COLO668 (cell line): ENCODE data around the gene GRAP2.
"Not testable (repeated sequence)": the region's sequence is repeated elsewhere in the genome, so short reads cannot be mapped to it uniquely, and the experiment has no call there.

Source experiments
- DNase-seq: peaks from one replicate; lab custom pipeline; 2025; ENCODE audit not compliant: unreplicated experiment; lab: John Stamatoyannopoulos, UW

GRAP2 gene

GRCh38 chr22:39900306-39901227, at the start of gene GRAP2:
Gene GRAP2, plus strand, starts transcription at chr22:39901084. Its CDS starts 46,023 bp downstream, at chr22:39947107.
- no peak for DNase-seq

- no peak for DNase-seq
These were observed 49.1 kb upstream of the GRAP2 start for GRCh38 chr22:39851606-39852315.

- no peak for DNase-seq
These were observed 48.1 kb upstream of the GRAP2 start for GRCh38 chr22:39852799-39853198.

DNA sequence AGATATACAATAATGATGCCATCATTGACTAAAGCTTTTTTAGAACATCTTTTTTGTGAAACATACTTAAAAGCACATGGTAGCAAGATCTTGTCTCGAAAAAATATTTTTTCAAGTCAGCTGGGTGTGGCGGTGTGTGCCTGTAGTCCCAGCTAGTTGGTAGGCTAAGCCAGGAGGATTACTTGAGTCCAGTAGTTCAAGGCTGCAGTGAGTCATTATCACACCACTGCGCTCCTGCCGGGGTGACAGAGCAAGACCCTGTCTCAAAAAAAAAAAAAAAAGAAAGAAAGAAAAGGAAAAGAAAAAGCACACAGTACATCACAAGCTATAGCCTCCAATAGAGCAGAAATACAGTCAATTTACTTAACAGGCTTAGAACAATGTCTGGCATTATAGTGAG, 44.3 kb upstream of the GRAP2 start:
- no peak for DNase-seq

DNA sequence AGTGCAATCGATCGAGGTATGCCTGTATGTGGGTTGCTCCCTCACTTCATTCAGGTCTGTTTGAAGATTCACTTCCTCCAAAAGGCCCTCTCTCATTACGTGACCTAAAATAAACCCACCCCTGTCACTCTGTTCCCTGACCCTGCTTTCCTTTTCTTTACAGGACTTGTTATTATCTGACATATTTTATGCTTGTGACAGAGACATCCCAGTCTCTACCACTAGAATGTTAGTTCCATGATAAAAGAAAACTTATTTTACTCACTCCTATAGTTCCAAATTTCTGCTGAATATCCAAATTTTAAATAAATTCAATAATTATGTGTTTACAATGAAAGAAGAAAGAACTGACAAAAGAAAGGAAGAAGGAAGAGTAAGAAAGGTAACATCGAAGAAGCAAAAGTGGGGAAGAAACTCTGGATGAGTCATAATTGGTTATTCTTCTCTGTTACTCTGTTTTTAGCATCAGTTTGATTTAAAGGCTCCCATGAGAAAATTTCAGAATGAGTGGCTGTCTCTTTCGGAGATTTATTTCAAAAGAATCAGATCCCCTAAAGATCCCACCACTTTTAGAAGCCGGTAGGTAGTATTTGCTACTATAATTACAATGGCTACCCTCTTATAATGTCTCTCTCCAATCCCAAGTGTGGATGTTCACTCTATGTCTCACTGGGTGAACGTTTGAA, 40.8 kb upstream of the GRAP2 start:
- no peak for DNase-seq

DNA sequence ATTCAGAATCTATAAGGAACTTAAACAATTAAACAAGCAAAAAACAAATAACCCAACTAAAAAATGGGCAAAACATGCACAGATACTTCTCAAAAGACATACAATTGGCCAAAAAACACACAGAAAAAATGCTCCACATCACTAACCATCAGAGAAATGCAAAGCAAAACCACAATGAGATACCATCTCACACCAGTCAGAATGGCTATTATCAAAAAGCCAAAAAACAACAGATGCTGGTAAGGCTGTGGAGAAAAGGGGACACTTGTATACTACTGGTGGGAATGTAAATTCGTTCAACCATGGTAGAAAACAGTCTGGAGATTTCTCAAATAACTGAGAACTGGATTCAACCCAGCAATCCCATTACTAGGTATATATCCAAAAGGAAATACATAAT, 32.1 kb upstream of the GRAP2 start:
- DNase-seq, result no peak

GRCh38 chr22:39869797-39870196, 31.1 kb upstream of the GRAP2 start:
- not testable (repeated sequence) for DNase-seq

DNA sequence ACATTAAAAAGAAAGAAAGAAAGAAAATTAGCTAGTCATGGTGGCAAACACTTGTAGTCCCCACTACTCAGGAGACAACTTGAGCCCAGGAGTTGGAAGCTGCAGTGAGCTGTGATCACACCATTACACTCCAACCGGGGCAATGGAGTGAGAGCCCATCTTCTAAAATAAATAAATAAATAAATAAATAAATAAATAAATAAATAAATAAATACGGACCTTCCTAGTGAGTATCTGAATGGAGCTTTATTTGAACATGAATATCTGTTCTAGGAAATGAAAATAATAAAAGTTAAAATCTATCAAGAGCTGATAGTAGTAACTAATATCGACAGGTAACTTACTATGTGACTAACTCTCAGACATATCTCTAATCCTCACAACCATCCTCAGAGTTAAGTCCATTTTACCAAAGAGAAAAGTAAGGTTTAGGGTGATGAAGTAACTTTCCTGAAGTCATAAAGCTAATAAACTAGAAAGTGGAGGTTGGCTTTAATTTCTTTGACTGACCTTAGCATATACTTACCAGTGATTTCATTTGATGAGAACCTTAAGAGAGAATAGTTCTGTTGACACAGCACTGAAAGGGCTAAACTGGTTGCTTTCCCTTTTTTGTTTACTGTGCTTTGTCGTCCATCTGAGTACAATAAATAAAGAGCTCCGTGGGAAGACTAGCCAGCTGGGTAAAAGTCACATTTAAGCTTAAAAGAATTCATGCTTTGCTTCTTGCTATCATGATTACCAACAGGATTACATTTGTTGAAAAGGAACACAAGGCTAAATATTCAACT, 29.7 kb upstream of the GRAP2 start:
- DNase-seq, result no peak

GRCh38 chr22:39872548-39872947, 28.3 kb upstream of the GRAP2 start:
- DNase-seq, result no peak

GRCh38 chr22:39873965-39874364, 26.9 kb upstream of the GRAP2 start:
- no peak for DNase-seq

DNA sequence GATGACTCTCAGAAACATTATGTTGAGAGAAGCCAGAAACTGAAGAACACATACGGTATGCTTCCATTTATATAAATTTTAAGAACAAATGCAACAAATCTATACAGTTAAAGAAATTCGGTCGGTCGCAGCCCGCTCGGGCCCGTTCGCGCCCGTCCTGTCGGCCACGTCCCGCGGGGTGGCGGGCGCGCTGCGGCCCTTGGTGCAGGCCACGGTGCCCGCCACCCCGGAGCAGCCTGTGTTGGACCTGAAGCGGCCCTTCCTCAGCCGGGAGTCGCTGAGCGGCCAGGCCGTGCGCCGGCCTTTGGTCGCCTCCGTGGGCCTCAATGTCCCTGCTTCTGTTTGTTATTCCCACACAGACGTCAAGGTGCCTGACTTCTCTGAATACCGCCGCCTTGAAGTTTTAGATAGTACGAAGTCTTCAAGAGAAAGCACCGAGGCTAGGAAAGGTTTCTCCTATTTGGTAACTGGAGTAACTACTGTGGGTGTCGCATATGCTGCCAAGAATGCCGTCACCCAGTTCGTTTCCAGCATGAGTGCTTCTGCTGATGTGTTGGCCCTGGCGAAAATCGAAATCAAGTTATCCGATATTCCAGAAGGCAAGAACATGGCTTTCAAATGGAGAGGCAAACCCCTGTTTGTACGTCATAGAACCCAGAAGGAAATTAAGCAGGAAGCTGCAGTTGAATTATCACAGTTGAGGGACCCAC, 25.6 kb upstream of the GRAP2 start:
- not testable (repeated sequence) for DNase-seq

- DNase-seq, result no peak
These were observed 23.6 kb upstream of the GRAP2 start for GRCh38 chr22:39877079-39877845.

DNA sequence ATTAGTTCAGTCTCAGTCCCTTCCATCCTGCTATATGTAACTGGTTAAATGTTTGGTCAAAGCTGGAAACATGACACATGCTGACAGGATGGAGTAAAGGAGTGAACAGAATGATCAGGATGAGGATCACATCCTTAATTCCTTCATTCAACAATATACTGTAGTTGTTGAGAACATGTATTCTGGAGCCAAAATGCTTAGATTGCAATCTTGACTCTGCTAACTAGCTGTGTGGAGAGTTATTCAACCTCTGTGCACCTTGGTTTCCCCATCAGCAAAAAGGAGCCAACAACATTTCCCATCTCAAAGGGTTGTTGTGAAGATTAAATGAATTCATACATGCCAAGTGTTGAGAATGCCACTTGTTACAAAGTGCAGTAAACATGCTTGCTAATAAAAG, 20.2 kb upstream of the GRAP2 start:
- no peak for DNase-seq

GRCh38 chr22:39883057-39883456, 17.8 kb upstream of the GRAP2 start:
- DNase-seq, result no peak

GRCh38 chr22:39889924-39890323, 11.0 kb upstream of the GRAP2 start:
- not testable (repeated sequence) for DNase-seq

GRCh38 chr22:39893526-39893925, 7.4 kb upstream of the GRAP2 start, which contains the start of gene ENTHD1:
Gene ENTHD1, minus strand, starts transcription at chr22:39893760. Its CDS starts 6,012 bp downstream, at chr22:39887748.
- DNase-seq, result no peak

DNA sequence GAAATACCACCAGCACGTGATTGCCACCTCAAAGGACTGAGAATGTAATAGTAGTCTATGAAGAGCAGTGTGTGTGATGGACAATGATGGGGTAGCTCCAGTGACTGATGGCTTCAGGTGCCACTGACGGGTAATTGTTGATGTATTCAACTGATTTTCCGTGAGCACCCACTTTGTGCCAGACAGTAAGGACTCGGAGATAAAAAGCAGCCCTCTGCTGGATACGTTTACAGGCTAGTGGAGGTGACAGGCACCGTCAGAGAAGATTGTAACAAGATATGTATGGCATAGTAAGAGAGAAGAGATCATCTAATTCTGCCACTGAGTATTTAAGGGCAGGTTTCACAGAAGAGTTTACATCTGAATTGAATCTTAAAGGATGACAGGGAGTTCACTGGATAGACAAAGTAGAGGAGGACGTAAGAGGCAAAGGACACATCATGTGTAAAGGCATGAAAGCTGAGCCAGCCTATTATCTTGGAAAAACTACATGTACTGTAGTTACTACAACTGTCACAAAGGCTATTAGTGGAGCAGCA, 6.3 kb upstream of the GRAP2 start:
- DNase-seq, result no peak

GRCh38 chr22:39895682-39896081, 5.2 kb upstream of the GRAP2 start:
- no peak for DNase-seq
